Transverse colon (tissue), 4 donors: ENCODE results near the gene PLXNA2. TPM values are rescaled to one million over a fixed set of nuclear protein-coding genes. Genes with fewer than 3 reads are reported as not detected.
A peak's percentile ranks its signal among the peaks of the same experiment; 100 is the strongest.

ENCODE experiments used
- DNase-seq: peaks from one replicate; pipeline ENCODE4 v3.0.0-alpha.2; 2019
- H3K27ac ChIP-seq, 4 donors: fragments of 200-600 bp; sonication (generic); 2 replicates each; pipeline ENCODE4 v1.5.1; 2016 to 2018; ENCODE audit warnings: inconsistent platforms in 4 of 4
- H3K27me3 ChIP-seq: fragments of 200-600 bp; sonication (generic); 2 replicates; pipeline ENCODE4 v1.5.1; 2017; ENCODE audit warnings: inconsistent platforms
- H3K36me3 ChIP-seq, 4 donors: fragments of 200-600 bp; sonication (generic); 2 replicates each; pipeline ENCODE4 v1.5.1; 2017 to 2019; ENCODE audit warnings: inconsistent platforms in 4 of 4
- H3K4me1 ChIP-seq, 4 donors: fragments of 200-600 bp; sonication (generic); 2 replicates each; pipeline ENCODE4 v1.5.1; 2017 to 2020; ENCODE audit warnings: inconsistent platforms in 4 of 4
- H3K4me3 ChIP-seq, 4 donors: fragments of 200-600 bp; sonication (generic); 1 replicate in 1 of 4; 2 replicates in 3 of 4; pipeline versions ENCODE4 v1.5.1 to v1.6.1; 2017 to 2019; ENCODE audit warnings: inconsistent platforms in 4 of 4
- H3K9me3 ChIP-seq, 2 donors: fragments of 200-600 bp; sonication (generic); 2 replicates each; pipeline ENCODE4 v1.5.1; 2017 to 2019; ENCODE audit warnings: inconsistent platforms in 2 of 2
- EP300 ChIP-seq: sonication (generic); formaldehyde crosslinking; IDR thresholded peaks from one replicate; pipeline ENCODE4 v1.6.1; 2017; ENCODE audit warnings: antibody characterized with exemption, low read depth
- POLR2A ChIP-seq: fragments of 450-650 bp; IDR thresholded peaks from one replicate; pipeline ENCODE4 v1.6.1; 2016; ENCODE audit warnings: antibody characterized with exemption, mild to moderate bottlenecking, moderate library complexity
- POLR2AphosphoS5 ChIP-seq, 3 donors: sonication (generic); formaldehyde crosslinking; IDR thresholded peaks; one replicate each; pipeline ENCODE4 v1.6.1; 2016; ENCODE audit warnings: antibody characterized with exemption in 3 of 3
- WGBS, 2 donors: methylation state at CpG; one replicate each; pipeline ENCODE4 v1.1.5; 2018; ENCODE audit warnings: low coverage in 1 of 2; 5-methylcytosine and 5-hydroxymethylcytosine counted together
- in situ Hi-C, 4 donors: fragments of 200-750 bp; cut with MboI; loops; one replicate each; pipeline versions ENCODE4 v1.15.0 to v1.15.1; 2017; ENCODE audit warnings: low sequenced_read_pairs in 3 of 4, low pct_ligation_motif_present in 1 of 4, low pct_unique_long_range_greater_than_20kb in 1 of 4
- intact Hi-C: fragments of 100-400 bp; cut with DNase I; formaldehyde crosslinking; loops from one replicate; pipeline ENCODE4 v1.15.1; 2023; ENCODE audit warnings: low total_unique reads
- total RNA-seq, 4 donors: library from RNA; depleted of rRNA; stranded (reverse); fragments of >200 nt; gene quantifications; one replicate each; pipeline ENCODE4 v1.1.0, GENCODE V29; 2016
- TF ChIP-seq, protein P1 (sequence below), 5 experiments: fragments of 200-600 bp in 3 of 5; fragments of 450-650 bp in 2 of 5; sonication (generic) in 3 of 5; IDR thresholded peaks; 1 replicate in 2 of 5; 2 replicates in 3 of 5; pipeline ENCODE4 v1.5.1; 2016 to 2017; ENCODE audit warnings: antibody characterized with exemption in 5 of 5, inconsistent platforms in 3 of 5, mild to moderate bottlenecking in 2 of 5, moderate library complexity in 1 of 5

PLXNA2 gene
- total RNA-seq, 4 donors from 2014 or later, result 77.4 to 140 (median 85.5) TPM

DNA sequence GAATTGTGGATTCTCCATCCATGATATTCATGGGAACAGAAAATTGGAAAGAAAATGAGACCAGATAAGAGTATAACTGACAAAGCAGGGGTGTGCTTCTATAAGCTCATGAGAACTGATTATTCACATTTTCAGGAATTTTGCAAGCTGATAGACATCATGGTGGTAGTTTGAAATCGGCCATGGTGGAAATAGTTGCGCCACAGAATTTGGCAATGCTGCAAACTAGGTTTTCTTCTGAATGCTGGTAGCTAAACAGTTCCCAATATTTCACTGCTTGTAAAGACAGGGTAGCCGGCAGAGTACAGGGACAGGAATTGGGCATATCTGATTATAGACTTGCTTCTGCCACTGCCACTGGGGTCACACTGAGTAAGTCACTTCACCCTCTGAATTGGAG is 151.1 kb downstream of the PLXNA2 start:
- in situ Hi-C loops (no loop called here), intact Hi-C loops (no loop called here)
- Histone ChIP-seq H3K27ac (no peak overlapping the region), H3K4me1 (peaks cover 0 to 15% (median 5%) of the 10 kb centered on the region in 4 donors), H3K27me3 (no peaks in the 10 kb centered on the region), H3K9me3 (no peaks in the 10 kb centered on the region), H3K36me3 (peaks cover 0 to 14% (median 4%) of the 10 kb centered on the region in 4 donors), H3K4me3 (no peak overlapping the region)
- TF ChIP-seq, protein P1, sequence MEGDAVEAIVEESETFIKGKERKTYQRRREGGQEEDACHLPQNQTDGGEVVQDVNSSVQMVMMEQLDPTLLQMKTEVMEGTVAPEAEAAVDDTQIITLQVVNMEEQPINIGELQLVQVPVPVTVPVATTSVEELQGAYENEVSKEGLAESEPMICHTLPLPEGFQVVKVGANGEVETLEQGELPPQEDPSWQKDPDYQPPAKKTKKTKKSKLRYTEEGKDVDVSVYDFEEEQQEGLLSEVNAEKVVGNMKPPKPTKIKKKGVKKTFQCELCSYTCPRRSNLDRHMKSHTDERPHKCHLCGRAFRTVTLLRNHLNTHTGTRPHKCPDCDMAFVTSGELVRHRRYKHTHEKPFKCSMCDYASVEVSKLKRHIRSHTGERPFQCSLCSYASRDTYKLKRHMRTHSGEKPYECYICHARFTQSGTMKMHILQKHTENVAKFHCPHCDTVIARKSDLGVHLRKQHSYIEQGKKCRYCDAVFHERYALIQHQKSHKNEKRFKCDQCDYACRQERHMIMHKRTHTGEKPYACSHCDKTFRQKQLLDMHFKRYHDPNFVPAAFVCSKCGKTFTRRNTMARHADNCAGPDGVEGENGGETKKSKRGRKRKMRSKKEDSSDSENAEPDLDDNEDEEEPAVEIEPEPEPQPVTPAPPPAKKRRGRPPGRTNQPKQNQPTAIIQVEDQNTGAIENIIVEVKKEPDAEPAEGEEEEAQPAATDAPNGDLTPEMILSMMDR (IDR thresholded peaks at IDR 0.05), result no peak
- TF ChIP-seq EP300 (no peak), POLR2AphosphoS5 (IDR thresholded peaks at IDR 0.05) (no peak), POLR2A (no peak)
- 87 to 90% methylated on average over 2 to 3 of the region's 3 CpGs for WGBS, 2 donors
- no peak for DNase-seq

DNA sequence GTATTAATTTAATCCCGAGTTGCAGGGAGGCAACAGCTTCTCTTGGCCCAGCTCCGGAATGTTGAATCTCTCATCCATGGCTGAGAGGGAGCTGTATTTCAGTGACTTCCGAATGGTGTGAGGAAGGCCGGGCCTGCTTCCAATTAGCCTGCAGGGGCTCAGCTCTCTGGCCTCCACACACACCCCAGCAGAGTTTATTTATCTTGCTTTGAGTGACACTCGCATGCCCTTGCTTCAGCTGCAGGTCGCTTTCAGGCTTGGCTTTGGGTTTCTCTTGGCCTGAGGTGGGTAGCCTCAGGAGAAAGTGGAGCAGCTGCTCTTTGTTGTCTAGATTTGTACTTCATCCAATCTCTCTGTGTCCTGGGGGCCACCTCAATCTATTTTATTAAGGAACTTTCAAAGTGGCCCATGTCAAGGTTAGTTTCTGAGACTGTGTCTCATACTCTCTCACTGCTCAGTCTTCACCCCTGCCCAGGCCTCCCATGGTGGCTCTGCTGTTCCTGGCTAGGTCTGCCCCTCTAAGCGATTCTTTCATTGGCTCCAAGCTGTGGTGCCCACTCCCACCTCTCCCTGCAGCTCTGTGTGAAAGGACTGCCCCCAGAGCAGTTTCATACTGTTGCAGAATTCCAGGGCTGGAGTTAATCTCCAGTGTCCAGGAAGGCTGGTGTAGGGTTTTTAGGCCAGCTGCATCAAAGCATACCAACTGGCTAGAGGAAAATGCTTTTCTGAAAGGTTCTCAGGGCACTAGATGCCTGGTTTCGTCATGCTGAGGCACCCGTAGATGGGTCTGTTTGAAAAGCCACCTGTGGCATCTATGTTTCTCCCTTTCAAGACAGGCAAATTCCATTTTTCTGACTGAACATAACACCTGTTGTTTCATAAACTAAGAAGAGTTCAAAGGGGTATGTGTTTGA is 153.5 kb downstream of the PLXNA2 start:
- WGBS, 2 donors, result 73 to 83% methylated on average over 3 to 9 of the region's 9 CpGs
- Histone ChIP-seq H3K9me3 (no peaks in the 10 kb centered on the region), H3K27ac (peak overlapping the region; percentile 7 to 41 (median 27)), H3K27me3 (no peaks in the 10 kb centered on the region), H3K36me3 (peaks cover 0 to 14% (median 6%) of the 10 kb centered on the region in 4 donors), H3K4me1 (peaks cover 0 to 29% (median 9%) of the 10 kb centered on the region in 4 donors), H3K4me3 (no peak overlapping the region)
- intact Hi-C loops (no loop called here), in situ Hi-C loops (no loop called here)
- DNase-seq, result no peak
- TF ChIP-seq, protein P1 (IDR thresholded peaks at IDR 0.05), result no peak
- TF ChIP-seq EP300 (no peak), POLR2AphosphoS5 (IDR thresholded peaks at IDR 0.05) (no peak), POLR2A (no peak)

DNA sequence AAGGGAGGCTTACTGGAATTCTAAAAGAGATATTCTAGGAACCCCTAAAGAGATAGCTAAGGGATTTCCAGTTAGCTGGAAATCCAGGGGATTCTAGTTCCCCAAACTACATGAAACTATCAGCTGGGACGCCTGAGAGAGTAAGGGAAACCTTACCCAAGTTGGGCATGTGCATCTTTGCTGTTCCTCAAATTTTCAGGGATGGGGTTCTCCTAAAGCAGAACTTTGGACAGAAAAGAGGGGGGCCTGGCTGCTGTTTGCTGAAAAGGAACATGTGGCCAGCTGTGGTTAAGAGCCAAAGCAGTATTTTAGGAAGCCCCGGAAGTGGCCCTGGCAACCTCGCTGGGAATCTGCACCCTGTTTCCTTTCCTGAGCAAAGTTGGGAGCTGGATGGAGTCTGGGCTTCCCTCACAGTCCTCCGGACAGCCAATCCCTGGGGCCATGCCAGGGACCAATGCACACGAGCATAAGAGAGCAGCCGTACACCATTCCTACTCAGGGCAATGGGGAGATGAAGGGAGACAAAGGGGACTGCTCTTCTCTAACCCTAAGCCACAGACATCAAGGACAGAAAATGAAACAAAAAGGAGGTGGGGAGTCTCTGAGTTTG is 154.3 kb downstream of the PLXNA2 start:
- intact Hi-C loops (loop anchor here (10.0 kb wide), 1 partner anchor 65 kb away; no protein-coding TSS in a partner anchor), in situ Hi-C loops (no loop called here)
- DNase-seq, result no peak
- H3K4me1 ChIP-seq, result peaks cover 0 to 29% (median 9%) of the 10 kb centered on the region in 4 donors
- 40 to 64% methylated on average over 1 to 6 of the region's 6 CpGs for WGBS, 2 donors
- no peak overlapping the region for H3K4me3 ChIP-seq
- no peaks in the 10 kb centered on the region for H3K9me3 ChIP-seq
- peak overlapping the region; percentile 7 to 41 (median 27) for H3K27ac ChIP-seq
- no peaks in the 10 kb centered on the region for H3K27me3 ChIP-seq
- TF ChIP-seq, protein P1 (IDR thresholded peaks at IDR 0.05), result no peak
- TF ChIP-seq EP300 (no peak), POLR2AphosphoS5 (IDR thresholded peaks at IDR 0.05) (no peak), POLR2A (no peak)
- peaks cover 0 to 14% (median 7%) of the 10 kb centered on the region in 4 donors for H3K36me3 ChIP-seq

DNA sequence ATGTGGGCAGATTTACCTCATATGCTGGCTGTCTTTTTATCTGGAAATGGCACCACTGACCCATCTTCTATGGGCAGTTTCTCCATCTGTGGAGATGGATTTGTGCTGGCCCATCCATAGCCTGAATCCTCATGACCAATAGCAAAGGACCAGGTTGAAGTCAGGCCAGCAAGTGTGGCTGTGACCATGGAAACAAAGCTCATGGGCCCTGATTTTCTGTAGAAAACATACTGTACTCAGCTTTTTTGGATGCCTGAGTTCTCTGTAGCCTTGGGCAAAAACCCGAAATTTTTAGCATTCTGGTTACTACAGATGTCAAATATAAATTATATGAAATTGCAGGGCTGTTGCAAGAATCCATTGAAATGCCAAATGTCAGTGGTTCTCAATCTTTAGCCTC is 155.0 kb downstream of the PLXNA2 start:
- in situ Hi-C loops, result no loop called here

More for the DNA sequence above, 155.0 kb downstream of the PLXNA2 start:
- TF ChIP-seq, protein P1 (IDR thresholded peaks at IDR 0.05), result no peak
- TF ChIP-seq POLR2AphosphoS5 (IDR thresholded peaks at IDR 0.05) (no peak), EP300 (no peak), POLR2A (no peak)
- DNase-seq, result no peak
- WGBS, 2 donors, result 76% methylated on average over 1 of the region's 1 CpG; no CpG with 5 or more reads in 1 of the 2 donors
- Histone ChIP-seq H3K27me3 (no peaks in the 10 kb centered on the region), H3K36me3 (peaks cover 0 to 14% (median 5%) of the 10 kb centered on the region in 4 donors), H3K4me3 (no peak overlapping the region), H3K4me1 (peaks cover 0 to 29% (median 9%) of the 10 kb centered on the region in 4 donors), H3K9me3 (no peaks in the 10 kb centered on the region), H3K27ac (no peak overlapping the region)
- intact Hi-C loops, result loop anchor here (10.0 kb wide), 1 partner anchor 64 kb away; no protein-coding TSS in a partner anchor
